HepG2 (cell line): ENCODE data around the gene PCLO. TPM values are rescaled to one million over a fixed set of nuclear protein-coding genes. Genes with fewer than 3 reads are reported as not detected.

Experiments
- ATAC-seq: fragments of 200-7000 bp; cut with Tn5 transposase; 3 replicates; pipeline ENCODE4 v1.9.1; 2020; ENCODE audit warnings: mild to moderate bottlenecking, moderate library complexity
- BruUV-seq: library from RNA; stranded (reverse); fragments of 400-500 nt; replicated peaks from 2 replicates; lab custom pipeline; 2021; lab: Mats Ljungman, UMichigan
- CTCF ChIA-PET: fragments of 300-600 bp; formaldehyde crosslinking; extraction: SDS; loops from one replicate; lab custom pipeline; 2021; ENCODE audit warnings: low total read pairs, inconsistent platforms, low intra/inter-chr PET ratio; lab: Yijun Ruan, JAX
- POLR2A ChIA-PET: fragments of 350-600 bp; sonication (Branson Sonifier 250); formaldehyde crosslinking; loops from one replicate; lab custom pipeline; 2020; ENCODE audit warnings: antibody characterized with exemption, inconsistent platforms; lab: Yijun Ruan, JAX
- DNase-seq: peaks from one replicate; pipeline ENCODE4 v3.0.0-alpha.2; 2015; ENCODE audit warnings: low spot score
- FAIRE-seq: peaks from 3 replicates; lab custom pipeline; 2011; peaks lifted over from hg19 to GRCh38; lab: Jason Lieb, UNC
- H2AFZ ChIP-seq: one replicate; pipeline ENCODE4 v1.6.1; 2011; ENCODE audit warnings: low read length, inconsistent platforms
- H3K27ac ChIP-seq: fragments of 300-600 bp; 3 replicates; pipeline ENCODE4 v1.8.0; 2011; ENCODE audit warnings: mixed run types, mild to moderate bottlenecking, mixed read lengths, low read length, inconsistent platforms; ENCODE audit not compliant: insufficient read depth; ENCODE audit errors: extremely low read length
- H3K27me3 ChIP-seq, 2 experiments: fragments of 200-600 bp in 1 of 2; 2 replicates in 1 of 2; 3 replicates in 1 of 2; pipeline versions ENCODE4 v1.6.0 to v1.8.0; 2011; ENCODE audit warnings: low read length in 2 of 2, mild to moderate bottlenecking in 2 of 2, moderate library complexity in 2 of 2, inconsistent platforms in 1 of 2; ENCODE audit not compliant: insufficient read depth in 2 of 2, control insufficient read depth in 1 of 2
- H3K36me3 ChIP-seq, 2 experiments: fragments of 200-600 bp in 1 of 2; replicated peaks in 1 of 2; 2 replicates in 1 of 2; 3 replicates in 1 of 2; pipeline versions ENCODE4 v1.5.1 to v1.8.0; 2011; ENCODE audit warnings: low read length in 2 of 2, inconsistent platforms in 1 of 2; ENCODE audit not compliant: insufficient read depth in 2 of 2, control insufficient read depth in 1 of 2
- H3K4me1 ChIP-seq: 2 replicates; pipeline ENCODE4 v1.5.1; 2012; ENCODE audit warnings: low read length, inconsistent platforms; ENCODE audit not compliant: insufficient read depth
- H3K4me2 ChIP-seq: 2 replicates; pipeline ENCODE4 v1.6.0; 2011; ENCODE audit warnings: low read depth, low read length, inconsistent platforms
- H3K4me3 ChIP-seq, 3 experiments: fragments of 200-600 bp in 1 of 3; sonication (generic), shearing (Covaris generic) in 1 of 3; replicated peaks in 1 of 3; 2 replicates each; pipeline ENCODE4 v1.5.1; 2011 to 2016; ENCODE audit warnings: low read length in 3 of 3, inconsistent platforms in 2 of 3, low read depth in 2 of 3, mild to moderate bottlenecking in 2 of 3, control low read depth in 1 of 3, mixed read lengths in 1 of 3; ENCODE audit not compliant: insufficient read depth in 1 of 3
- H3K79me2 ChIP-seq: one replicate; pipeline ENCODE4 v1.6.1; 2011; ENCODE audit warnings: low read length, inconsistent platforms; ENCODE audit not compliant: insufficient read depth
- H3K9ac ChIP-seq: 2 replicates; pipeline ENCODE4 v1.6.0; 2011; ENCODE audit warnings: mild to moderate bottlenecking, low read depth, low read length, inconsistent platforms; ENCODE audit not compliant: insufficient read depth
- H3K9me3 ChIP-seq: 2 replicates; pipeline ENCODE4 v1.5.1; 2012; ENCODE audit warnings: mild to moderate bottlenecking, low read length
- H4K20me1 ChIP-seq: 2 replicates; pipeline ENCODE4 v1.6.0; 2011; ENCODE audit warnings: inconsistent platforms, mild to moderate bottlenecking, low read length, moderate library complexity; ENCODE audit not compliant: insufficient read depth
- CENPT ChIP-seq: sonication (generic); formaldehyde crosslinking; IDR thresholded peaks from 2 replicates; pipeline ENCODE4 v1.8.0; 2022; ENCODE audit warnings: low read depth, mild to moderate bottlenecking, moderate library complexity, missing genetic modification reagents
- HNRNPH1 ChIP-seq: fragments of 200-400 bp; formaldehyde crosslinking; optimal IDR thresholded peaks from 2 replicates; pipeline ENCODE3; 2017; ENCODE audit warnings: mild to moderate bottlenecking, low read depth, low read length
- KLF11 ChIP-seq: IDR thresholded peaks from 2 replicates; pipeline ENCODE4 v1.6.1; 2016; ENCODE audit warnings: missing compliant biosample characterization
- KMT2B ChIP-seq: IDR thresholded peaks from 2 replicates; pipeline ENCODE4 v1.6.1; 2016; ENCODE audit warnings: missing genetic modification reagents, missing compliant biosample characterization
- PHF5A ChIP-seq: IDR thresholded peaks from one replicate; pipeline ENCODE4 v1.6.1; 2018; ENCODE audit warnings: low read depth, missing genetic modification reagents; ENCODE audit not compliant: unreplicated experiment
- SKI ChIP-seq: fragments of 450-650 bp; IDR thresholded peaks from one replicate; pipeline ENCODE4 v1.6.1; 2018; ENCODE audit warnings: mild to moderate bottlenecking; ENCODE audit not compliant: partially characterized antibody
- SMARCE1 ChIP-seq: fragments of 450-650 bp; IDR thresholded peaks from 2 replicates; pipeline ENCODE4 v1.6.1; 2017; ENCODE audit warnings: borderline replicate concordance
- TEAD3 ChIP-seq: optimal IDR thresholded peaks from 2 replicates; pipeline ENCODE3; 2016; ENCODE audit warnings: borderline replicate concordance
- TFDP1 ChIP-seq: IDR thresholded peaks from 2 replicates; pipeline ENCODE4 v1.6.1; 2016; ENCODE audit warnings: missing compliant biosample characterization, missing genetic modification reagents, borderline replicate concordance
- ZIK1 ChIP-seq: sonication (generic); formaldehyde crosslinking; IDR thresholded peaks from 2 replicates; pipeline ENCODE4 v1.5.0; 2020; ENCODE audit warnings: mild to moderate bottlenecking, low read depth, missing genetic modification reagents, borderline replicate concordance
- ZMAT3 ChIP-seq: sonication (generic); formaldehyde crosslinking; conservative IDR thresholded peaks from 2 replicates; pipeline ENCODE4 v1.7.0; 2021; ENCODE audit warnings: missing genetic modification reagents
- ZNF337 ChIP-seq: sonication (generic); formaldehyde crosslinking; IDR thresholded peaks from 2 replicates; pipeline ENCODE4 v1.5.1; 2020; ENCODE audit warnings: missing genetic modification reagents, low read depth, mild to moderate bottlenecking, borderline replicate concordance
- ZNF543 ChIP-seq: sonication (generic); formaldehyde crosslinking; IDR thresholded peaks from 2 replicates; pipeline ENCODE4 v1.4.0; 2020; ENCODE audit warnings: mild to moderate bottlenecking, missing genetic modification reagents
- ZNF615 ChIP-seq: sonication (generic); formaldehyde crosslinking; IDR thresholded peaks from 2 replicates; pipeline ENCODE4 v1.5.0; 2020; ENCODE audit warnings: mild to moderate bottlenecking, missing genetic modification reagents, borderline replicate concordance
- WGBS: methylation state at CpG from one replicate; pipeline ENCODE4 v1.1.6; 2017; ENCODE audit warnings: low lambda C conversion rate; 5-methylcytosine and 5-hydroxymethylcytosine counted together
- in situ Hi-C: cut with HindIII; loops from 2 replicates; pipeline ENCODE4 v1.10.0; 2017; ENCODE audit warnings: low pct_unique_long_range_greater_than_20kb; ENCODE audit not compliant: extremely low pct_ligation_motif_present
- intact Hi-C: fragments of 100-400 bp; cut with micrococcal nuclease; formaldehyde crosslinking; loops from one replicate; pipeline ENCODE4 v1.10.0; 2022; ENCODE audit not compliant: unreplicated experiment
- polyA plus RNA-seq, 8 experiments: library from polyadenylated mRNA; depleted of rRNA in 3 of 8; stranded (reverse) in 7 of 8; unstranded in 1 of 8; fragments of >200 nt; fragmentation: Illumina TruSeq in 4 of 8; extraction: Trizol in 4 of 8; gene quantifications; 2 replicates each; pipeline versions ENCODE4 v1.2.1 to v1.2.3, GENCODE V29; 2011 to 2016; ENCODE audit warnings: low read depth in 4 of 8, missing spikeins in 1 of 8, mixed read lengths in 1 of 8; ENCODE audit not compliant: insufficient read depth in 1 of 8
- total RNA-seq, 5 experiments: library from RNA; depleted of rRNA; stranded (reverse); fragments of >200 nt; fragmentation: Illumina TruSeq; extraction: Trizol; gene quantifications; 2 replicates each; pipeline ENCODE4 v1.2.3, GENCODE V29; 2016; ENCODE audit warnings: low read depth in 1 of 5

Gene PCLO
- total and polyA plus RNA-seq, 2 of the 13 experiments (the other 11 are each of a cell fraction or from before 2014, with no cell fraction given) = 0.07 to 0.29 TPM

GRCh38 chr7:82821037-82821436, 341.6 kb downstream of the PCLO start:
- no peaks in the 10 kb centered on the region for H3K27me3 ChIP-seq
- in situ Hi-C loops (no loop called here), intact Hi-C loops (no loop called here)
- ChIA-PET POLR2A (no interaction called here), CTCF (no interaction called here)
- H3K36me3 ChIP-seq = no peaks in the 10 kb centered on the region
- no peak overlapping the region for H3K27ac ChIP-seq
- WGBS = 0% methylated on average over 1 of the region's 1 CpG
- no peak overlapping the region for H3K9ac ChIP-seq
- H4K20me1 ChIP-seq = no peaks in the 10 kb centered on the region
- no peaks in the 10 kb centered on the region for H3K4me1 ChIP-seq
- H3K9me3 ChIP-seq = no peaks in the 10 kb centered on the region
- H3K79me2 ChIP-seq = no peaks in the 10 kb centered on the region
- TF ChIP-seq KMT2B (CRISPR knock-in tag) = no peak
- TF ChIP-seq KLF11 (CRISPR knock-in tag) = no peak
- TF ChIP-seq ZMAT3 (CRISPR knock-in tag) = no peak
- TF ChIP-seq ZNF337 (CRISPR knock-in tag) = no peak
- no peak for TF ChIP-seq ZNF543 (CRISPR knock-in tag)
- TF ChIP-seq ZIK1 (CRISPR knock-in tag) = no peak
- no peak for TF ChIP-seq HNRNPH1
- no peak for TF ChIP-seq ZNF615
- TF ChIP-seq SKI = no peak
- no peak for TF ChIP-seq SMARCE1
- TF ChIP-seq TEAD3 (CRISPR knock-in tag) = no peak
- TF ChIP-seq PHF5A (CRISPR knock-in tag) = no peak
- no peak for TF ChIP-seq CENPT (CRISPR knock-in tag)
- TF ChIP-seq TFDP1 (CRISPR knock-in tag) = no peak
- H3K4me3 ChIP-seq = no peak overlapping the region
- BruUV-seq = no TSS peak
- FAIRE-seq (no peak), DNase-seq (no peak), ATAC-seq (no peak)
- H3K4me2 ChIP-seq = no peak overlapping the region
- no peak overlapping the region for H2AFZ ChIP-seq
